HL-60 (cell line): ENCODE data around the gene PTPRO.

Experiments
- DNase-seq, 2 experiments: peaks; one replicate each; pipeline ENCODE4 v3.0.0-alpha.2; 2010 to 2020; ENCODE audit warnings: low read depth in 1 of 2, low spot score in 1 of 2
- H3K27ac ChIP-seq: fragments of 250-450 bp; sonication (Bioruptor Pico); replicated peaks from 2 replicates; pipeline ENCODE4 v1.5.1; 2020; ENCODE audit warnings: mild to moderate bottlenecking, moderate library complexity
- H3K27me3 ChIP-seq: fragments of 250-450 bp; sonication (Bioruptor Pico); 2 replicates; pipeline ENCODE4 v1.5.1; 2021; ENCODE audit warnings: mild to moderate bottlenecking, moderate library complexity; ENCODE audit not compliant: insufficient read depth, poor library complexity, severe bottlenecking
- H3K4me3 ChIP-seq: replicated peaks from 2 replicates; pipeline ENCODE4 v1.5.1; 2011; ENCODE audit warnings: mild to moderate bottlenecking, control low read depth, low read length; ENCODE audit not compliant: insufficient read depth
- CTCF ChIP-seq: IDR thresholded peaks from one replicate; pipeline ENCODE4 v1.5.1; 2011; ENCODE audit warnings: low read length, control low read depth, inconsistent platforms; ENCODE audit not compliant: insufficient read depth
- GABPA ChIP-seq: IDR thresholded peaks from 2 replicates; pipeline ENCODE4 v1.6.1; 2012; ENCODE audit warnings: low read depth
- POLR2AphosphoS5 ChIP-seq: IDR thresholded peaks from 2 replicates; pipeline ENCODE4 v1.6.1; 2012; ENCODE audit warnings: low read depth
- REST ChIP-seq: IDR thresholded peaks from 2 replicates; pipeline ENCODE4 v1.6.1; 2012; ENCODE audit warnings: low read depth; ENCODE audit not compliant: insufficient replicate concordance
- SPI1 ChIP-seq: IDR thresholded peaks from 2 replicates; pipeline ENCODE4 v1.6.1; 2012; ENCODE audit warnings: low read depth, mild to moderate bottlenecking, borderline replicate concordance

The PTPRO gene

GRCh38 chr12:15646581-15646980 is 324.3 kb downstream of the PTPRO start:
- TF ChIP-seq CTCF (no peak), SPI1 (no peak), REST (no peak), GABPA (no peak), POLR2AphosphoS5 (no peak)
- no peak overlapping the region for H3K4me3 ChIP-seq
- H3K27me3 ChIP-seq = no peaks in the 10 kb centered on the region
- H3K27ac ChIP-seq = no peak overlapping the region
- no peak for DNase-seq
